SHP77 treated with DMSO at 0.1 percent for 48 hours (cell line): ENCODE measurements around the gene MAD1L1.

ENCODE experiments used
- DNase-seq: peaks from one replicate; lab custom pipeline; 2025; lab: John Stamatoyannopoulos, UW

Gene MAD1L1

GRCh38 chr7:2084781-2085505 is 147.8 kb downstream of the MAD1L1 start:
- DNase-seq: no peak

GRCh38 chr7:2084331-2084730 is 148.4 kb downstream of the MAD1L1 start:
- DNase-seq: no peak

- DNase-seq: no peak
These were observed 149.4 kb downstream of the MAD1L1 start for GRCh38 chr7:2083362-2083761.

GRCh38 chr7:2082139-2082998 is 150.4 kb downstream of the MAD1L1 start:
- no peak for DNase-seq

GRCh38 chr7:2081526-2082135 is 151.1 kb downstream of the MAD1L1 start:
- DNase-seq: no peak

GRCh38 chr7:2080477-2080876 is 152.3 kb downstream of the MAD1L1 start:
- DNase-seq: no peak

- DNase-seq: no peak
These were observed 152.7 kb downstream of the MAD1L1 start for GRCh38 chr7:2080060-2080387.

GRCh38 chr7:2079332-2080059 is 153.2 kb downstream of the MAD1L1 start:
- no peak for DNase-seq

GRCh38 chr7:2078899-2079298 is 153.8 kb downstream of the MAD1L1 start:
- no peak for DNase-seq

GRCh38 chr7:2076649-2077064 is 156.1 kb downstream of the MAD1L1 start:
- DNase-seq: no peak

- DNase-seq: no peak
These were observed 156.9 kb downstream of the MAD1L1 start for GRCh38 chr7:2075811-2076210.

GRCh38 chr7:2074691-2075090 is 158.1 kb downstream of the MAD1L1 start:
- no peak for DNase-seq

- DNase-seq: no peak
These were observed 159.9 kb downstream of the MAD1L1 start for GRCh38 chr7:2072798-2073197.

GRCh38 chr7:2072042-2072441 is 160.7 kb downstream of the MAD1L1 start:
- no peak for DNase-seq

GRCh38 chr7:2071133-2071832 is 161.5 kb downstream of the MAD1L1 start:
- no peak for DNase-seq

- DNase-seq: no peak
These were observed 162.5 kb downstream of the MAD1L1 start for GRCh38 chr7:2070151-2070763.

- no peak for DNase-seq
These were observed 163.3 kb downstream of the MAD1L1 start for GRCh38 chr7:2069472-2069860.

GRCh38 chr7:2068693-2069471 is 163.9 kb downstream of the MAD1L1 start:
- DNase-seq: no peak

GRCh38 chr7:2066251-2066919 is 166.4 kb downstream of the MAD1L1 start:
- no peak for DNase-seq

- DNase-seq: no peak
These were observed 167.2 kb downstream of the MAD1L1 start for GRCh38 chr7:2065528-2065927.
